ENCODE data around the gene CLTB.

CLTB gene

DNA sequence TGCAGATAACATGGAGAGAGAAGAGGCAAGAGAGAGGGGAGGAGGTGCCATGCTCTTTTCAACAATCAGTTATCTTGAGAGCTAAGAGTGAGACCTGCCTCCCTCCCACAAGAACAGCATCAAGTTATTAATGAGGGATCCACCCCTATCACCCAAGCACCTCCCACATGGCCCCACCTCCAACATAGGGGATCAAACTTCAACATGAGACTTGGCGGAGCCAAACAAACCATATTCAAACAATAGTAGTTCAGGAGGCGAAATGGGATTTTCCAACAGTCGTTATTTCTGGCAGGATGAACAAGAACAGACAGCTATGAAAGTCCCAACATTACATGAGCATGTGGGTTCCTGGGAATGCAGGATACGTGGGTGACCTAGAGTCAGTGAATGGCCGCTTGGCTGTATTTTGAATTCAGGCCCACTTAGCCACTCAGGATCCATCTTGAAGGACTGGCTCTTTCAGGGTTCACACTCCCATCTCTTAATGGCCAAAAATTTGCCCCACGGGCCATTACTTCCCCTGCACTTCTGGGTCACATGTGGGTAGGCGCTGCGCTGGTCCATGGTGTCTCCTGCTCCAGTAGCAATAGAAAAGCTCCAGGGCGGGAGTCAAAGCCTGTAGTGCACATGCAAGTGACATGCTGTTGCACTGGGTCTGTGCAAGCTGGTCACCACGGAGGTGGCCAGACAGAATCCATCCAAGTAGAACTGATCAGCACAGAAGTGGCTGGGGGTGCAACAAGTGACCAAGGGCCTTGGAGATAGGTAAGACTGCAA, 24.8 kb upstream of the CLTB start:
- TF ChIP-seq, protein P1, sequence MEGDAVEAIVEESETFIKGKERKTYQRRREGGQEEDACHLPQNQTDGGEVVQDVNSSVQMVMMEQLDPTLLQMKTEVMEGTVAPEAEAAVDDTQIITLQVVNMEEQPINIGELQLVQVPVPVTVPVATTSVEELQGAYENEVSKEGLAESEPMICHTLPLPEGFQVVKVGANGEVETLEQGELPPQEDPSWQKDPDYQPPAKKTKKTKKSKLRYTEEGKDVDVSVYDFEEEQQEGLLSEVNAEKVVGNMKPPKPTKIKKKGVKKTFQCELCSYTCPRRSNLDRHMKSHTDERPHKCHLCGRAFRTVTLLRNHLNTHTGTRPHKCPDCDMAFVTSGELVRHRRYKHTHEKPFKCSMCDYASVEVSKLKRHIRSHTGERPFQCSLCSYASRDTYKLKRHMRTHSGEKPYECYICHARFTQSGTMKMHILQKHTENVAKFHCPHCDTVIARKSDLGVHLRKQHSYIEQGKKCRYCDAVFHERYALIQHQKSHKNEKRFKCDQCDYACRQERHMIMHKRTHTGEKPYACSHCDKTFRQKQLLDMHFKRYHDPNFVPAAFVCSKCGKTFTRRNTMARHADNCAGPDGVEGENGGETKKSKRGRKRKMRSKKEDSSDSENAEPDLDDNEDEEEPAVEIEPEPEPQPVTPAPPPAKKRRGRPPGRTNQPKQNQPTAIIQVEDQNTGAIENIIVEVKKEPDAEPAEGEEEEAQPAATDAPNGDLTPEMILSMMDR (IDR thresholded peaks at IDR 0.05; ENCODE audit: low read depth, low read length, missing control alignments): no peak
- H3K4me3 ChIP-seq (ENCODE audit: low read depth, low read length): no peak overlapping the region
- DNase-seq (ENCODE audit: low read depth): no peak

DNA sequence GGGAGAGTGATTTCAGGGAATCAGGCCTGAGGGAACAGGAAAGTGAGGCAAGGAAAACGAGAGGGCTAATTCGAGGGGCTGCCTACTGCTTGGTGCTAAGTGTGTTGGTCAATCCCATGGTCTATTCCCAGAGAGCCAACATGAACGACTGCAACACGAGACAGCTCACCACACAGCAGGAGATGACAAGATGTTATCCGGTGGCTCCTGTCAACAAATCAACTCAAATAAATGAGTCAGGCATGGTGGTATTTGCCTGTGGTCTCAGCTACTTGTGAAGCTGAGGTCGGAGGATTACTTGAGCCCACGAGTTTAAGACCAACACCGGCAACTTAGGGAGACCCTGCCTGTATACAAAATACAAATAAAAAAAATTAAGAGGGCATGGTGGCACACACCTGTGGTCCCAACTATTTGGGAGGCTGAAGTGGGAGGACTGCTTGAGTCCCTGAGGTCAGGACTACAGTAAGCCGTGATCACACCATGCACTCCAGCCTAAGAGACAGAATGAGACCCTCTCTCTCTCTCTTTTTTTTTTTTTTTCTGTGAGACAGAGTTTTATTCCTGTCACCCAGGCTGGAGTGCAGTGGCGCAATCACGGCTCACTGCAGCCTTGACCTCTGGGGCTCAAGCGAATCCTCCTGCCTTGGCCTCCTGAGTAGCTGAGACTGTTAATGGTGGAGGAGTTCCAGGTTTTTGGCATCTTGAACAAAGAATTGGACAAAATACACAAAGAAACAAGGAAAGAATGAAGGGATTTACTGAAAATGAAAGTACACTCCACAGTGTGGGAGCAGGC, 22.8 kb upstream of the CLTB start:
- no peak overlapping the region for H3K4me3 ChIP-seq (ENCODE audit: low read depth, low read length)
- DNase-seq (ENCODE audit: low read depth): no peak

DNA sequence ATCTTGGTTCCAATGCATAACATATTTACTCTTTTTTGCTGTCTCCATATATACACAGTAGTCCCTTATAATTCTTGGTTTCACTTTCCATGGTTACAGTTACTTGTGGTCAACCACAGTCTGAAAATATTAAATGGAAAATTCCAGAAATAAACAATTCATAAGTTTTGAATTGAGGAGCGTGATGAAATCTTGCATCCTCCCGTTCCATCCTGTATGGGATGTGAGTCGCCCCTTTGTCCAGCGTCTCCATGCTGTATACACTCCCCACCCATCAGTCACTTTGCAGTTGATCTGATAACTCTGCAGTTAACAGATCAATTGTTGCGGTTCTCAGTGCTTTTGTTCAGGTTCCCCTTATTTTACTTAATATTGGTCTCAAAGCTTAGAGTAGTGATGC, 20.3 kb upstream of the CLTB start:
- DNase-seq (ENCODE audit: low read depth): no peak
- TF ChIP-seq, protein P1 (IDR thresholded peaks at IDR 0.05; ENCODE audit: low read depth, low read length, missing control alignments): no peak
- H3K4me3 ChIP-seq (ENCODE audit: low read depth, low read length): no peak overlapping the region

More for the DNA sequence above, 22.8 kb upstream of the CLTB start:
- TF ChIP-seq, protein P1 (IDR thresholded peaks at IDR 0.05; ENCODE audit: low read depth, low read length, missing control alignments): no peak

DNA sequence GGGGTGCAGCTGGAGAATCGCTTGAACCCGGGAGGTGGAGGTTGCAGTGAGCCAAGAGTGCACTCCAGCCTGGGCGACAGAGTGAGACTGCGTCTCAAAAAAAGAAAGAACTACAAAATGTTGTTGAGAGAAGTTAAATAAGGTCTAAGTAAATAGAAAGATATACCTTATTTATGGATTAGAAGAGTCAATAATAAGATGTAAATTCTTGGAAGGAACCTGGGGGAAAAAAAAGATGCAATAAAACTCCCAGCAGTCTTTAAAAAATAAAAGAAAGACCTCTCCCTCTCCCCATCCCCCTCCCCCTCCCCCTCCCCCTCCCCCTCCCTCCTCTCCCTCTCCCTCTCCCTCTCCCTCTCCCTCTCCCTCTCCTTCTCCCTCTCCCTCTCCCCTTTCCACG, 16.4 kb upstream of the CLTB start:
- no peak overlapping the region for H3K4me3 ChIP-seq (ENCODE audit: low read depth, low read length)
- no peak for DNase-seq (ENCODE audit: low read depth)
- TF ChIP-seq, protein P1 (IDR thresholded peaks at IDR 0.05; ENCODE audit: low read depth, low read length, missing control alignments): no peak

DNA sequence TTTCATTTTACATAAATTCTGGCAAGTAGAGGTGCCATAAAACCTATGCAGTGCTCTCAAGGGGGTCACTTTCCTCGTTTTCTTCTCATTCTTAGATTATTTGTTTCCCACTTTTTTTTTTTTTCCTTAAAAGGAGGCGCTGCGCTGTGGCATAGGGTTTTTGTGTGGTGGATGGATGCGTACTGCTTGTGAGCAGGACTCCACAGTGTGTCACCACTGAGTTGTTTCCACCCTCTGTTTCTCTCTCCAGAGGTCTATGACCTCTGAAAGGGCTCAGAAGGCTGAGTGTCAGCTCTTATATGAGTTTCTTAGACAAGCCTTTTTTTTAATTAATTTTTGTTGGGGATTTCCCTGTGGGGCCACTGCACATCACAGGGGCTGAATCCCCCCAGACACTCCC, 13.6 kb upstream of the CLTB start:
- DNase-seq (ENCODE audit: low read depth): no peak
- no peak overlapping the region for H3K4me3 ChIP-seq (ENCODE audit: low read depth, low read length)
- TF ChIP-seq, protein P1 (IDR thresholded peaks at IDR 0.05; ENCODE audit: low read depth, low read length, missing control alignments): no peak

DNA sequence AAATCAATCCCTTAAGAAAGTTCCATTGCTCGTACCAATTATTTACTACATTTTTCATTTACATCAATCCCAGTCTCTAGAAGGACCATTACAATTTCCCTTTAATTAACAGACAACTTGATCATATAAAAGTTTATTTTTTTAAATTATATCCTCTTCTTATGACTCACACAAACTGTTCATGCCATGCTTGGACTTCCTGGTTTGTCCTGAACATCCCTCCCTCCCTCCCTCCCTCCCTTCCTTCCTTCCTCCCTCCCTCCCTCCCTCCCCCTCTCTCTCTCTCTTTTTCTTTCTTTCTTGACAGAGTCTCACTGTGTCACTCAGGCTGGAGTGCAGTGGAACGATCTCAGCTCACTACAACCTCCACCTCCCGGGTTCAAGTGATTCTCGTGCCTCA, 11.6 kb upstream of the CLTB start:
- TF ChIP-seq, protein P1 (IDR thresholded peaks at IDR 0.05; ENCODE audit: low read depth, low read length, missing control alignments): no peak
- no peak overlapping the region for H3K4me3 ChIP-seq (ENCODE audit: low read depth, low read length)
- no peak for DNase-seq (ENCODE audit: low read depth)

Data from GM12864 (cell line).